Jurkat, Clone E6-1 (cell line): ENCODE results near the gene TBATA.
A peak's percentile ranks its signal among the peaks of the same experiment; 100 is the strongest.
"Not testable (repeated sequence)": the region's sequence is repeated elsewhere in the genome, so short reads cannot be mapped to it uniquely, and the experiment has no call there.

Experiments used
- DNase-seq: peaks from one replicate; pipeline ENCODE4 v3.0.0-alpha.2; 2011; ENCODE audit warnings: low read depth, low spot score
- H3K4me3 ChIP-seq: 2 replicates; pipeline ENCODE4 v1.5.1; 2011; ENCODE audit warnings: mild to moderate bottlenecking, low read length, control low read depth, moderate library complexity

TBATA gene

GRCh38 chr10:70780772-70781171, 4.4 kb downstream of the TBATA start:
- DNase-seq: no peak
- H3K4me3 ChIP-seq: no peak overlapping the region

- no peak for DNase-seq
- H3K4me3 ChIP-seq: no peak overlapping the region
These were observed 4.8 kb downstream of the TBATA start for GRCh38 chr10:70780370-70780760.

GRCh38 chr10:70779511-70780369, 5.4 kb downstream of the TBATA start:
- DNase-seq: no peak
- H3K4me3 ChIP-seq: no peak overlapping the region

GRCh38 chr10:70779088-70779487, 6.1 kb downstream of the TBATA start:
- no peak overlapping the region for H3K4me3 ChIP-seq
- DNase-seq: no peak

GRCh38 chr10:70778267-70778924, 6.8 kb downstream of the TBATA start:
- no peak for DNase-seq
- H3K4me3 ChIP-seq: no peak overlapping the region

GRCh38 chr10:70777063-70777875, 7.9 kb downstream of the TBATA start:
- DNase-seq: no peak
- no peak overlapping the region for H3K4me3 ChIP-seq

- H3K4me3 ChIP-seq: no peak overlapping the region
- DNase-seq: no peak
These were observed 8.6 kb downstream of the TBATA start for GRCh38 chr10:70776455-70777005.

GRCh38 chr10:70775679-70776454, 9.3 kb downstream of the TBATA start:
- H3K4me3 ChIP-seq: no peak overlapping the region
- no peak for DNase-seq

GRCh38 chr10:70774810-70775678, 10.1 kb downstream of the TBATA start:
- no peak for DNase-seq
- H3K4me3 ChIP-seq: no peak overlapping the region

- H3K4me3 ChIP-seq: no peak overlapping the region
- no peak for DNase-seq
These were observed 11.0 kb downstream of the TBATA start for GRCh38 chr10:70773965-70774809.

GRCh38 chr10:70773461-70773860, 11.7 kb downstream of the TBATA start:
- no peak overlapping the region for H3K4me3 ChIP-seq
- no peak for DNase-seq

GRCh38 chr10:70772627-70773026, 12.6 kb downstream of the TBATA start:
- H3K4me3 ChIP-seq: no peak overlapping the region
- DNase-seq: no peak

GRCh38 chr10:70771311-70772194, 13.6 kb downstream of the TBATA start:
- no peak overlapping the region for H3K4me3 ChIP-seq
- peak; percentile 7 for DNase-seq

- not testable (repeated sequence) for H3K4me3 ChIP-seq
These were observed 14.7 kb downstream of the TBATA start for GRCh38 chr10:70770516-70770915.

GRCh38 chr10:70770001-70770400, 15.2 kb downstream of the TBATA start:
- no peak for DNase-seq
- H3K4me3 ChIP-seq: no peak overlapping the region

More at GRCh38 chr10:70770516-70770915, 14.7 kb downstream of the TBATA start:
- not testable (repeated sequence) for DNase-seq

GRCh38 chr10:70769121-70769520, 16.1 kb downstream of the TBATA start:
- no peak for DNase-seq

More at GRCh38 chr10:70769121-70769520, 16.1 kb downstream of the TBATA start:
- no peak overlapping the region for H3K4me3 ChIP-seq
